ENCODE data around the gene GEMIN2. TPM values are rescaled to one million over a fixed set of nuclear protein-coding genes. Genes with fewer than 3 reads are reported as not detected.
"Not testable (repeated sequence)": the region's sequence is repeated elsewhere in the genome, so short reads cannot be mapped to it uniquely, and the experiment has no call there.

The GEMIN2 gene
- total and polyA plus RNA-seq, 9 donors = 16.0 to 29.0 (median 18.3) TPM

- H3K27me3 ChIP-seq (ENCODE audit: control insufficient read depth, insufficient read depth, low read length) = no peaks in the 10 kb centered on the region
- H3K36me3 ChIP-seq (ENCODE audit: control insufficient read depth, insufficient read depth, low read length) = peaks cover 13% of the 10 kb centered on the region
- no peak overlapping the region for H3K4me3 ChIP-seq (ENCODE audit: low read length)
- no peaks in the 10 kb centered on the region for H3K4me1 ChIP-seq (ENCODE audit: control insufficient read depth, insufficient read depth, low read length)
- no peak overlapping the region for H3K27ac ChIP-seq (ENCODE audit: low read length)
- DNase-seq = peak; percentile 7
- peaks cover 3% of the 10 kb centered on the region for H3K9me3 ChIP-seq (replicated peaks; ENCODE audit: control insufficient read depth, low read depth, low read length)
- WGBS (ENCODE audit: insufficient coverage) = 79% methylated on average over 2 of the region's 7 CpGs
Measured at GRCh38 chr14:39145266-39145966, 31.3 kb downstream of the GEMIN2 start.

DNA sequence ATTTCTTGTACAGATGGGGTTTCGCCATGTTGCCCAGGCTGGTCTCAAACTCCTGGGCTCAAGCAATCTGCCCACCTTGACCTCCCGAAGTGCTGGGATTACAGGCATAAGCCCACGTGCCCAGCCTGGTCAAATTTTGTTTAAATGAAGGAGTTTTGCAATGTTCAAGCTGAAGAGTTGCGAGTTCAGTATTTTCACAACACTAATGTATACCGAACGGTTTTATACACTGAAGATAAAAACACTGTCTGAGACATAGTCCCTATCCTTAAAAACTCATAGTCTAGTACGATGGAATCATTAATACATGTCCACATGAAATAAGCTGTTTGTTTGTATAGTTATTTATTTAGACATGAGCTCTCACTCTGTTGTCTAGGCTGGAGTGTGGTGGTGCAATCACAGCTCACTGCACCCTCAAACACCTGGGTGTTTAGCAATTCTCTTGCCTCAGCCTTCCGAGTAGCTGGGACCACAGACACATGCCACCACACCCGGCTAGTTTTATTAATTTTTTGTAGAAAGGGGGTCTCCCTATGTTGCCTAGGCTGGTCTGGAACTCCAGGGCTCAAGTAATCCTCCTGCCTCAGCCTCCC, 40.6 kb downstream of the GEMIN2 start:
- no peak overlapping the region for H3K27ac ChIP-seq (ENCODE audit: low read length)
- peaks cover 38% of the 10 kb centered on the region for H3K36me3 ChIP-seq (ENCODE audit: control insufficient read depth, insufficient read depth, low read length)
- no CpG with 5 or more reads among the region's 9 CpGs for WGBS (ENCODE audit: insufficient coverage)
- H3K9me3 ChIP-seq (replicated peaks; ENCODE audit: control insufficient read depth, low read depth, low read length) = no peaks in the 10 kb centered on the region
- no peaks in the 10 kb centered on the region for H3K4me1 ChIP-seq (ENCODE audit: control insufficient read depth, insufficient read depth, low read length)
- no peak overlapping the region for H3K4me3 ChIP-seq (ENCODE audit: low read length)
- DNase-seq = no peak
- no peaks in the 10 kb centered on the region for H3K27me3 ChIP-seq (ENCODE audit: control insufficient read depth, insufficient read depth, low read length)

DNA sequence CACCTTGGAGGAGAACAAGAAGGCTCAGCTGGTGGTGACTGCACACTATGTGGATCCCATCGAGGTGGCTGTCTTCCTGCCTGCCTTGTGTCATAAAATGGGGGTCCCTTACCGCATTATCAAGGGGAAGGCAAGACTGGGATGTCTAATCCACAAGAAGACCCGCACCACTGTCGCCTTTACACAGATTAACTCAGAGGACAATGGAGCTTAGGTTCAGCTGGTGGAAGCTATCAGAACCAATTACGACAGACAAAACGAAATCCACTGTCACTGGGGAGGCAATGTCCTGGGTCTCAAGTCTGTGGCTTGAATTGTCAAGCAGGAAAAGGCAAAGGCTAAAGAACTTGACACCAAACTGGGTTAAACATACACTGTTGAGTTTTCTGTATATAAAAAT, 43.4 kb downstream of the GEMIN2 start:
- no peaks in the 10 kb centered on the region for H3K27me3 ChIP-seq (ENCODE audit: control insufficient read depth, insufficient read depth, low read length)
- 91% methylated on average over 4 of the region's 6 CpGs for WGBS (ENCODE audit: insufficient coverage)
- H3K36me3 ChIP-seq (ENCODE audit: control insufficient read depth, insufficient read depth, low read length) = peaks cover 53% of the 10 kb centered on the region
- H3K27ac ChIP-seq (ENCODE audit: low read length) = no peak overlapping the region
- no peak for DNase-seq
- H3K9me3 ChIP-seq (replicated peaks; ENCODE audit: control insufficient read depth, low read depth, low read length) = no peaks in the 10 kb centered on the region
- H3K4me3 ChIP-seq (ENCODE audit: low read length) = no peak overlapping the region
- no peaks in the 10 kb centered on the region for H3K4me1 ChIP-seq (ENCODE audit: control insufficient read depth, insufficient read depth, low read length)

GRCh38 chr14:39158222-39158858, 44.2 kb downstream of the GEMIN2 start:
- no peak for DNase-seq
- Histone ChIP-seq H3K27me3 (ENCODE audit: control insufficient read depth, insufficient read depth, low read length) (no peaks in the 10 kb centered on the region), H3K9me3 (replicated peaks; ENCODE audit: control insufficient read depth, low read depth, low read length) (no peaks in the 10 kb centered on the region), H3K4me1 (ENCODE audit: control insufficient read depth, insufficient read depth, low read length) (no peaks in the 10 kb centered on the region), H3K27ac (ENCODE audit: low read length) (no peak overlapping the region), H3K36me3 (ENCODE audit: control insufficient read depth, insufficient read depth, low read length) (peaks cover 51% of the 10 kb centered on the region), H3K4me3 (ENCODE audit: low read length) (no peak overlapping the region)
- no CpG with 5 or more reads among the region's 6 CpGs for WGBS (ENCODE audit: insufficient coverage)

DNA sequence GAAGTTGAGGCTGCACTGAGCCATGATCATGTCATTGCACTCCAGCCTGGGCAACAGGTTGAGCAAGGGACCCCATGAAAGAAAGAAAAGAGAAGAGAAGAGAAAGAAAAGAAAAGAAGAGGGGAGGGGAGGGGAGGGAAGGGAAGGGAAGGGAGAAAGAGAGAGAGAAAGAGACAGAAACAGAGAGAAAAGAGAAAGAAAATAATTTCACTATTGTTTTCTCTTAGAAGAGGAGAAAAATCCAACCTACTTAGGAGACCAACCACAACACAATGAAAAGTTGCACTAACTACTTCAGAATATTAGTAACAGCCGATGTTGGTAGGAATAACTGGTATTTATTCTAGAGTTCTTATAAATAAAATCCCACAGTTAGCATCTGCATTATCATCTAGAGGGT, 46.4 kb downstream of the GEMIN2 start:
- no peaks in the 10 kb centered on the region for H3K9me3 ChIP-seq (replicated peaks; ENCODE audit: control insufficient read depth, low read depth, low read length)
- peaks cover 55% of the 10 kb centered on the region for H3K36me3 ChIP-seq (ENCODE audit: control insufficient read depth, insufficient read depth, low read length)
- no CpG with 5 or more reads among the region's 1 CpG for WGBS (ENCODE audit: insufficient coverage)
- H3K27me3 ChIP-seq (ENCODE audit: control insufficient read depth, insufficient read depth, low read length) = no peaks in the 10 kb centered on the region
- no peak for DNase-seq
- no peak overlapping the region for H3K27ac ChIP-seq (ENCODE audit: low read length)
- no peak overlapping the region for H3K4me3 ChIP-seq (ENCODE audit: low read length)
- no peaks in the 10 kb centered on the region for H3K4me1 ChIP-seq (ENCODE audit: control insufficient read depth, insufficient read depth, low read length)

- 96% methylated on average over 7 of the region's 10 CpGs for WGBS (ENCODE audit: insufficient coverage)
- not testable (repeated sequence) for H3K4me3 ChIP-seq (ENCODE audit: low read length); H3K9me3 ChIP-seq (replicated peaks; ENCODE audit: control insufficient read depth, low read depth, low read length); H3K27ac ChIP-seq (ENCODE audit: low read length); H3K4me1 ChIP-seq (ENCODE audit: control insufficient read depth, insufficient read depth, low read length); H3K27me3 ChIP-seq (ENCODE audit: control insufficient read depth, insufficient read depth, low read length); DNase-seq
- H3K36me3 ChIP-seq (ENCODE audit: control insufficient read depth, insufficient read depth, low read length) = peaks cover 19% of the 10 kb centered on the region
Measured at GRCh38 chr14:39167797-39168320, 53.7 kb downstream of the GEMIN2 start.

DNA sequence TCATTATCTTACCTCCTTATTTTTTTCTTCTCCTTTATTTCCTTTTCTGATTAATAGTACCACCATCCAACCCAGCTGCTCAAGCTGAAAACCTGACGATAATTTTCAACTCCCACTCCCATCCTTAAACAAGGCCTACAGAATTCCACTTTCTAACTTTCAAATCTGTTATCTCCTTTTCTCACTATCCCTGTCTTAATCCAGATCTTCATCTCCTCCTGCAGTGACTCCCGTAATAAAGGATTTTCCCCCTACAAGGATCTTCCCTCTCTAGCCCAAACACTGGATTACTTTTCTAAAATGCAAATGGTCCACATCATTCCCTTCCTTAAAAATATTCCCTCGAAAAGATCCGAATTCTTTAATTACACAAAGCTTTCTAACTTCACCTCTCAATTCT, 54.5 kb downstream of the GEMIN2 start:
- Histone ChIP-seq H3K27me3 (ENCODE audit: control insufficient read depth, insufficient read depth, low read length) (no peaks in the 10 kb centered on the region), H3K4me1 (ENCODE audit: control insufficient read depth, insufficient read depth, low read length) (peaks cover 6% of the 10 kb centered on the region), H3K4me3 (ENCODE audit: low read length) (no peak overlapping the region), H3K36me3 (ENCODE audit: control insufficient read depth, insufficient read depth, low read length) (peaks cover 17% of the 10 kb centered on the region), H3K27ac (ENCODE audit: low read length) (no peak overlapping the region), H3K9me3 (replicated peaks; ENCODE audit: control insufficient read depth, low read depth, low read length) (no peaks in the 10 kb centered on the region)
- DNase-seq = no peak
- WGBS (ENCODE audit: insufficient coverage) = 75% methylated on average over 4 of the region's 4 CpGs

- H3K9me3 ChIP-seq (replicated peaks; ENCODE audit: control insufficient read depth, low read depth, low read length) = no peaks in the 10 kb centered on the region
- peak overlapping the region; percentile 100 for H3K27ac ChIP-seq (ENCODE audit: low read length)
- H3K4me3 ChIP-seq (ENCODE audit: low read length) = peak overlapping the region; percentile 100
- WGBS (ENCODE audit: insufficient coverage) = 0% methylated on average over 7 of the region's 7 CpGs
- no peak for DNase-seq
- peaks cover 6% of the 10 kb centered on the region for H3K4me1 ChIP-seq (ENCODE audit: control insufficient read depth, insufficient read depth, low read length)
- peaks cover 13% of the 10 kb centered on the region for H3K36me3 ChIP-seq (ENCODE audit: control insufficient read depth, insufficient read depth, low read length)
- no peaks in the 10 kb centered on the region for H3K27me3 ChIP-seq (ENCODE audit: control insufficient read depth, insufficient read depth, low read length)
Measured at GRCh38 chr14:39169541-39169900, 55.4 kb downstream of the GEMIN2 start.

DNA sequence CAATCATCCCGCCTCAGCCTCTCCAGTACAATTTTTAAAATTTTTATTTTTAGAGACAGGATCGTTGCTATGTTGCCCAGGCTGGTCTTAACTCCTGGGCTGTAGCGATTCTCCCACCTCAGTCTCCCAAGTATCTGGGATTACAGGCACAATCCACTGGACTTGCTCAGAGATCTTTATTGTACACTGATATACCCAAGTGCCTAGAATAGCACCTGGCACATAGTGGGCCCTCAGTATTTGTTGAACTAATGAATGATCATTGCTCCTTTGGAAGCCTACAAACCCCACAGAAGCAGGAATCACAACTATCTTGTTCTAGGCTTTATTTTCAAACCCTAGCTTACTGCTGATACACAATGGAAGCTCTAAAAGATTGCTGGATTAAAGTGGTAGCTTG, 59.1 kb downstream of the GEMIN2 start:
- no peaks in the 10 kb centered on the region for H3K27me3 ChIP-seq (ENCODE audit: control insufficient read depth, insufficient read depth, low read length)
- DNase-seq = no peak
- WGBS (ENCODE audit: insufficient coverage) = 94% methylated on average over 2 of the region's 3 CpGs
- no peak overlapping the region for H3K27ac ChIP-seq (ENCODE audit: low read length)
- H3K36me3 ChIP-seq (ENCODE audit: control insufficient read depth, insufficient read depth, low read length) = peaks cover 17% of the 10 kb centered on the region
- peaks cover 9% of the 10 kb centered on the region for H3K4me1 ChIP-seq (ENCODE audit: control insufficient read depth, insufficient read depth, low read length)
- no peaks in the 10 kb centered on the region for H3K9me3 ChIP-seq (replicated peaks; ENCODE audit: control insufficient read depth, low read depth, low read length)
- H3K4me3 ChIP-seq (ENCODE audit: low read length) = no peak overlapping the region
